ENCODE data around the gene TRMT11. TPM values are rescaled to one million over a fixed set of nuclear protein-coding genes. Genes with fewer than 3 reads are reported as not detected.

Gene TRMT11
- total and polyA plus RNA-seq, 9 of the 15 experiments (the other 6 are each of a cell fraction or from before 2014, with no cell fraction given) = 38.8 to 88.0 (median 59.8) TPM

GRCh38 chr6:126033696-126034095 is 47.4 kb downstream of the TRMT11 start (continued):
- TF ChIP-seq SMC3 (conservative IDR thresholded peaks at IDR 0.05; ENCODE audit: insufficient read depth, low read depth, low read length) (peak; percentile 73; the same call in 1 of the 2 replicates), FOSL1 (tag; conservative IDR thresholded peaks at IDR 0.05) (no peak), NR1H2 (CRISPR knock-in tag; IDR thresholded peaks at IDR 0.05) (no peak), ZBTB9 (CRISPR knock-in tag; IDR thresholded peaks at IDR 0.05) (no peak), HDGF (IDR thresholded peaks at IDR 0.05) (peak; percentile 67; the same call in 1 of the 2 replicates), RAD21 (CRISPR knock-in tag; conservative IDR thresholded peaks at IDR 0.05 in 1 of 2, IDR thresholded peaks at IDR 0.05 in 1 of 2) (peak; percentile 95), SIX5 (IDR thresholded peaks at IDR 0.05; ENCODE audit: borderline replicate concordance in 1 of 2, insufficient read depth in 1 of 2, low read depth in 1 of 2, low read length in 2 of 2) (no peak), ZNF766 (CRISPR knock-in tag; conservative IDR thresholded peaks at IDR 0.05) (peak; percentile 73), DEAF1 (CRISPR knock-in tag; IDR thresholded peaks at IDR 0.05) (peak; percentile 92), REST (IDR thresholded peaks at IDR 0.05; ENCODE audit: borderline replicate concordance) (peak; percentile 82), REST (CRISPR knock-in tag; IDR thresholded peaks at IDR 0.05; ENCODE audit: low read depth) (no peak), KLF16 (IDR thresholded peaks at IDR 0.05) (peak; percentile 37; the same call in 1 of the 2 replicates), RCOR1 (IDR thresholded peaks at IDR 0.05; ENCODE audit: borderline replicate concordance in 1 of 2, low read depth in 2 of 2, low read length in 2 of 2) (0 out of 4 replicates have a peak, but pooled peaks of 1 of the 2 experiments have one; percentile 25), ZNF239 (CRISPR knock-in tag; IDR thresholded peaks at IDR 0.05) (no peak), TEAD4 (IDR thresholded peaks at IDR 0.05; ENCODE audit: low read length) (0 out of 2 replicates have a peak, but pooled peaks have one; percentile 36), TEAD4 (CRISPR knock-in tag; IDR thresholded peaks at IDR 0.05; ENCODE audit: borderline replicate concordance) (no peak), ARID2 (IDR thresholded peaks at IDR 0.05) (0 out of 2 replicates have a peak, but pooled peaks have one; percentile 50)

All from K562 (cell line).